Uterus (tissue), 2 donors: ENCODE results near the gene FOXO4.

Source experiments
- CTCF ChIP-seq, 4 experiments: fragments of 200-600 bp in 2 of 4; fragments of 450-650 bp in 2 of 4; sonication (generic) in 2 of 4; IDR thresholded peaks; one replicate each; pipeline ENCODE4 v1.5.1; 2016 to 2019; ENCODE audit warnings: antibody characterized with exemption in 4 of 4, mild to moderate bottlenecking in 2 of 4, moderate library complexity in 1 of 4
- POLR2A ChIP-seq, 2 donors: fragments of 450-650 bp; IDR thresholded peaks; one replicate each; pipeline ENCODE4 v1.6.1; 2016; ENCODE audit warnings: antibody characterized with exemption in 2 of 2, mild to moderate bottlenecking in 1 of 2, moderate library complexity in 1 of 2

DNA sequence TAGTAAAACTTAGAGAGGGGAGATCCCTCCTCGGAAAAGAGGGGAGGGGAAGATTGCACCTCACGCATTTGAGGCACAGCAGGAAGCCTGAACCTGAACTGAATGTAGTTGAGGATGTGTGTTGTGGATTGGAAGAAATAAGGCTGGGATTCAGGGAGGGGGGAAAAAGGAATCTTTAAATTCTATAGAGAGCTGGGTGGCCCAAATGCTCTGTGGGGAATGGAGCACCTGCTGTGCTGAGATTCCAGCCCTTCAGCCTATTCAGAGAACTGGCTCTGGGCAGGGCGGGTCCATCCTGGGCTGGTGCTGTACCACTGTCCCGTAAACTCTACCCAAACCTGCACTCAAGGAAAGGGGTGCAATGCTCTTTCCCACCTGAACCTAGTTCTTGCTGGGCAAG, 4.1 kb downstream of the FOXO4 start:
- no peak for TF ChIP-seq CTCF (IDR thresholded peaks at IDR 0.05)
- TF ChIP-seq POLR2A (IDR thresholded peaks at IDR 0.05) = no peak
